Esophagus squamous epithelium (tissue), 5 donors: ENCODE data around the gene ITGB5. TPM values are rescaled to one million over a fixed set of nuclear protein-coding genes. Genes with fewer than 3 reads are reported as not detected.

Source experiments
- DNase-seq: peaks from one replicate; lab custom pipeline; 2025; lab: John Stamatoyannopoulos, UW
- H3K27ac ChIP-seq, 4 donors: fragments of 200-600 bp; sonication (generic); one replicate each; pipeline ENCODE4 v1.5.1; 2016 to 2019; ENCODE audit warnings: mild to moderate bottlenecking in 1 of 4
- H3K27me3 ChIP-seq, 4 donors: fragments of 200-600 bp; sonication (generic); 1 replicate in 3 of 4; 2 replicates in 1 of 4; pipeline versions ENCODE4 v1.5.1 to v1.6.0; 2017 to 2021; ENCODE audit warnings: antibody characterized with exemption in 1 of 4
- H3K36me3 ChIP-seq, 3 donors: fragments of 200-600 bp; sonication (generic); one replicate each; pipeline ENCODE4 v1.5.1; 2016 to 2019
- H3K4me1 ChIP-seq, 3 donors: fragments of 200-600 bp; sonication (generic); one replicate each; pipeline ENCODE4 v1.5.1; 2017 to 2019
- H3K4me3 ChIP-seq, 4 donors: fragments of 200-600 bp; sonication (generic); 1 replicate in 3 of 4; 2 replicates in 1 of 4; pipeline ENCODE4 v1.5.1; 2016 to 2019; ENCODE audit warnings: mild to moderate bottlenecking in 2 of 4, moderate library complexity in 1 of 4
- H3K9me3 ChIP-seq, 3 donors: fragments of 200-600 bp; sonication (generic); one replicate each; pipeline ENCODE4 v1.5.1; 2016 to 2019
- POLR2A ChIP-seq, 4 donors: fragments of 450-650 bp; IDR thresholded peaks; one replicate each; pipeline ENCODE4 v1.6.1; 2017; ENCODE audit warnings: antibody characterized with exemption in 4 of 4, mild to moderate bottlenecking in 4 of 4, moderate library complexity in 3 of 4
- WGBS, 2 donors: methylation state at CpG; one replicate each; pipeline ENCODE4 v1.1.5; 2018; 5-methylcytosine and 5-hydroxymethylcytosine counted together
- intact Hi-C: fragments of 100-400 bp; cut with DNase I; formaldehyde crosslinking; loops from one replicate; pipeline ENCODE4 v1.15.0; 2022
- total RNA-seq, 4 donors: library from RNA; depleted of rRNA; stranded (reverse); fragments of >200 nt; gene quantifications; one replicate each; pipeline ENCODE4 v1.1.0, GENCODE V29; 2016
- TF ChIP-seq, protein P1 (sequence below), 6 experiments: fragments of 450-650 bp in 4 of 6; fragments of 200-600 bp in 2 of 6; sonication (generic) in 2 of 6; IDR thresholded peaks; one replicate each; pipeline ENCODE4 v1.5.1; 2016 to 2019; ENCODE audit warnings: antibody characterized with exemption in 6 of 6, mild to moderate bottlenecking in 4 of 6, moderate library complexity in 4 of 6
- donor health status: DM: yes; HTN: yes; CAD: no.

ITGB5 gene
- total RNA-seq, 4 donors from 2014 or later = 68.4 to 114 (median 79.7) TPM

DNA sequence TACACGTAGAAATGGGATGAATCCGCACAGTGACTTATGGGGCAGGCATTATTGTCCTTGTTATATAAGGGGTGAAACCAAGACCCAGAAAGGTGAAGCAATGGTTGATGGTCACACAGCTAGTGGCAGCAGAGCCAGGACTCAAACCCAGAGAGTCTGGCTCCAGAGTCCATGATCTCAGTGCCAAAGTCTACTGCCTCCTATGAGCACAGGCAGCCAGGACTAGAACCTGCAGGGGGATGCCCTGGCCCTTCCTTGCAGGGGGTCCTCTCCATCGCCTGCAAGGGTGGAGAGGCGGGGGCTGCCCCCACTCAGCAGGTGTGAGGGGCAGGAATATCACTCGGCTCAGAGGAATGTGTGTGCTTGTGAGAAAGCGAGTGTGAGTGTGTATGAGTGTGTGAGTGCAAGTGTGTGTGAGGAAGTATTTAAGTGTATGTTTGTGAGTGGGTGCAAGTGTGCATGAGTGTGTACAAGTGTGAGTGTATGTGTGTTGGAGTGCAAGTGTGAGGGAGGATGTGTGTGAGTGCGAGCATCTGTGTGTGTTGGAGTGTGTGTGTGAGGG, 112.2 kb downstream of the ITGB5 start:
- peak overlapping the region in 2 of 4 donors; percentile 13 to 47 for H3K27ac ChIP-seq
- 62 to 90% methylated on average over 4 of the region's 7 CpGs for WGBS, 2 donors
- no peaks in the 10 kb centered on the region for H3K9me3 ChIP-seq
- intact Hi-C loops = loop anchor here (5.0 kb wide), 1 partner anchor 127 kb away; no protein-coding TSS in a partner anchor
- H3K27me3 ChIP-seq = no peaks in the 10 kb centered on the region
- no peak for TF ChIP-seq POLR2A (IDR thresholded peaks at IDR 0.05)
- peaks cover 0 to 76% (median 11%) of the 10 kb centered on the region in 3 donors for H3K36me3 ChIP-seq
- DNase-seq = no peak
- H3K4me1 ChIP-seq = peaks cover 9 to 59% (median 27%) of the 10 kb centered on the region in 3 donors
- H3K4me3 ChIP-seq = no peak overlapping the region

DNA sequence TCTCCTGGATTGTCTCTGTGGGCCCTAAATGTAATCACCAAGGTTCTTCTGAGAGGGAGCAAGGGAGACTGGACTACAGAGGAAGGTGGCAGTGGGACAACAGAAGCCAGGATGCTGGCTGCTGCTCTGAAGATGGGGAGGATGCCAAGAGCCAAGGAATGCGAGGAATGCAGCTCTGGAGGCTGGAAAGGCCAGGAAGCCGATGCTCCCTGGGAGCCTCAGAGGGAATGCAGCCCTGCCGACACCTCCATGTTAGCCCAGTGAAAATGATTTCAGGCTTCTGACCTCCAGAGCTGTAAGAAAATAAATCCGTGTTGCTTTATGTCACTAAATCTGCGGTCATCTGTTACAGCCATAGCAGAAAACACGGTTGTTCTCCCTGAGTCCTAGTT, 112.8 kb downstream of the ITGB5 start:
- Histone ChIP-seq H3K36me3 (peaks cover 0 to 81% (median 11%) of the 10 kb centered on the region in 3 donors), H3K27ac (peak overlapping the region in 2 of 4 donors; percentile 13 to 47), H3K4me3 (no peak overlapping the region), H3K9me3 (no peaks in the 10 kb centered on the region), H3K4me1 (peaks cover 6 to 55% (median 21%) of the 10 kb centered on the region in 3 donors), H3K27me3 (no peaks in the 10 kb centered on the region)
- DNase-seq = no peak
- 53 to 66% methylated on average over 5 to 6 of the region's 6 CpGs for WGBS, 2 donors
- intact Hi-C loops = no loop called here
- TF ChIP-seq, protein P1, sequence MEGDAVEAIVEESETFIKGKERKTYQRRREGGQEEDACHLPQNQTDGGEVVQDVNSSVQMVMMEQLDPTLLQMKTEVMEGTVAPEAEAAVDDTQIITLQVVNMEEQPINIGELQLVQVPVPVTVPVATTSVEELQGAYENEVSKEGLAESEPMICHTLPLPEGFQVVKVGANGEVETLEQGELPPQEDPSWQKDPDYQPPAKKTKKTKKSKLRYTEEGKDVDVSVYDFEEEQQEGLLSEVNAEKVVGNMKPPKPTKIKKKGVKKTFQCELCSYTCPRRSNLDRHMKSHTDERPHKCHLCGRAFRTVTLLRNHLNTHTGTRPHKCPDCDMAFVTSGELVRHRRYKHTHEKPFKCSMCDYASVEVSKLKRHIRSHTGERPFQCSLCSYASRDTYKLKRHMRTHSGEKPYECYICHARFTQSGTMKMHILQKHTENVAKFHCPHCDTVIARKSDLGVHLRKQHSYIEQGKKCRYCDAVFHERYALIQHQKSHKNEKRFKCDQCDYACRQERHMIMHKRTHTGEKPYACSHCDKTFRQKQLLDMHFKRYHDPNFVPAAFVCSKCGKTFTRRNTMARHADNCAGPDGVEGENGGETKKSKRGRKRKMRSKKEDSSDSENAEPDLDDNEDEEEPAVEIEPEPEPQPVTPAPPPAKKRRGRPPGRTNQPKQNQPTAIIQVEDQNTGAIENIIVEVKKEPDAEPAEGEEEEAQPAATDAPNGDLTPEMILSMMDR (IDR thresholded peaks at IDR 0.05) = no peak
- TF ChIP-seq POLR2A (IDR thresholded peaks at IDR 0.05) = no peak

DNA sequence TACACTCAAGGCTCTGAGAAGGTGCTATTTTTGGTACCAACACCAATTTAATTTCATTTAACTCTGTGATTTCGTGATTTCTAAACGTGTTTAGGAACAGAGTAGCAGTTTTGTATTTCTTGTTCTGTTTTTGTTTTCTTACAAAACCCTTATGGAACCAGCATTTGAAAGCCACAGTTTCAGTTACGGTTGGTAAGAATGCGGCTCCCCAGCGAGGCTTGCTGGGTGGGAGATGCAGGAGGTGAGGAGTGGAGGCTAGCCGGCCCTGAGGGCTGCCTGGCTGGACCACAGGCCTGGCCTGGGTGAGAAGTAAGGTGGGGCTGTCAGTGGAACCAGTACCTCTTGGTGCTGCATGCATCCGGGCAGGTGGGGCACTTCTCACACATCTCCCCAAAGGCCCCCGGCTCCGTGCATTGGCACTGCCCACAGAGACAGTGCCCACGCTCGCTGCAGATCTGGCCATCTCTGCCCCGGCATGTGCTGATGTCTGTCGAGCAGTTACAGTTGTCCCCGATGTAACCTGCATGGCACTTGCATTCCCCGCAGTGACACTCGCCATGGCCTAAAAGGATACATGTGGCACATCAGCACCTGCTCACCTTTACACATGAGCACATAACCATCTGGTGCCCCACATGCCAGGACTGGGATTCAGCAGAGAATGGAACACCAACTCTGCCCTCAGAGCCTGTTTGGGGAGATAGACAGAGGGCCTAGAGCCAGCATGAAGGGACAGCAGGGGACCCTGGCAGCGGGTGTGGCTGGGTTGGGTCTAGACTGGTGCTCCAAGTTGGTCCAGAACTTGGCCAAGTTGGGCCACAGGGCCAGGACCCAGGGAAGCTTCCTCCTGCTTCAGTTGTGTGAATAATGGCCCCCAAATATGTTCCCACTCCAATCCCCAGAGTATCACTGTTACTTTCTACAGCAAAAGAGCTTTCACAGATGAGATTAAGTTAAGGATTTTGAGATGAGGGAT, 113.5 kb downstream of the ITGB5 start:
- no peaks in the 10 kb centered on the region for H3K9me3 ChIP-seq
- H3K4me3 ChIP-seq = no peak overlapping the region
- DNase-seq = no peak
- H3K27ac ChIP-seq = peak overlapping the region in 2 of 4 donors; percentile 47 to 62
- intact Hi-C loops = no loop called here
- H3K4me1 ChIP-seq = peaks cover 6 to 52% (median 17%) of the 10 kb centered on the region in 3 donors
- 90 to 96% methylated on average over 4 to 14 of the region's 17 CpGs for WGBS, 2 donors
- H3K27me3 ChIP-seq = no peaks in the 10 kb centered on the region
- H3K36me3 ChIP-seq = peaks cover 0 to 85% (median 9%) of the 10 kb centered on the region in 3 donors
- TF ChIP-seq, protein P1 (IDR thresholded peaks at IDR 0.05) = no peak
- TF ChIP-seq POLR2A (IDR thresholded peaks at IDR 0.05) = no peak

DNA sequence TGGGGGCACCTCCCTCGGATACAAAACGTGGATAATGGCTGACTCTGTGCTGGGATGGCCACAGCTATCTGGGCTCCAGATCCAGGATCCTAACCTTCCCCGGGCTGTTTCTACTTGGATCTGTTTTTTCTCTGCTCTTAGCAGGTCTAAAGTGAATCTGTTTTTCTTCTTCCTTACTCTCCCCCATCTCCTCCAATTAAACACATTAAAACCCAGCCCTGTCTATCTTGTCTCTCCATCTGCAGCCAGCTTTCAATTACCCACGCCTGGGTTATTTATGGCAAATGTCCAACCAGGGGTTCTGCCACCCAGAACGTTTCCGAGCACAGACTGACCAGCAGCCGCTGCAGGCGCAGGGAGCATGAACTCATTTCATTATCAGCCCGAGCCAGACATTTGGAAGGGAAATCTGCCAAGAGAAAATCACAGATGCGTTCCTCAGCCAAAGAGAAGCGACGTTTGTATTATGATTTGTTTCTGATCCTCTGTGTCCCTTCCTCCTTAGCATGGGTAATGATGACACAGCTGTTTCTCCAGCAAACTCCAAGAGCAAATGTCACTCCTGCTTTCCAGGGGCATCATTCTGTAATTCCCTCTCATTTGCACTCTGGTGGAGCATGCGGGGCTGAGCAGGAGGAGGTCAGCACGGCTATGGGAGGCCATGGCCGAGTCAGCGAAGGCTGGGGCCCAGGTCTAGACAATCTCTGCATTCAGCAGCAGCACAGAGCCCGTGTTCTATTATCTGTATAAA, 114.9 kb downstream of the ITGB5 start:
- DNase-seq = no peak

DNA sequence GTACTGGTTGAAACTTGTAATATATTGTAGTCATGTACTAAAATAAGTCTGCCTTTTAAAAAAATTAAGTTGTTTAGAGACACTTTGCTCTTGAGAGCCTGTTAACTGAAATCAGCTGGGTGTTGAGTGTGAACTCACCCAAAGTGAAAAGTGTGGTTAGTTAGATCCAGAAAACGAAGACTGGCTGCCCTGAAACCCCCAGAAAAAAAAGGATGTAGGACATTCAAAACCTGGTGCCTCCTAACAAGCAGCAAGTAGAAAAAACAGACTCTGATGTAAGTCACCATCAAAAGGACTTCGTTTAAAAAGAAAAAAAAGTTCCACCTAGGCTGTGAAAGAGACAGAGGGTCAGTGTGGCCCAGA, 116.1 kb downstream of the ITGB5 start:
- H3K27me3 ChIP-seq = no peaks in the 10 kb centered on the region
- H3K9me3 ChIP-seq = no peaks in the 10 kb centered on the region
- no peak for DNase-seq
- intact Hi-C loops = no loop called here
- H3K4me3 ChIP-seq = no peak overlapping the region
- H3K36me3 ChIP-seq = peaks cover 0 to 94% (median 11%) of the 10 kb centered on the region in 3 donors
- H3K4me1 ChIP-seq = peaks cover 6 to 52% (median 17%) of the 10 kb centered on the region in 3 donors
- TF ChIP-seq POLR2A (IDR thresholded peaks at IDR 0.05) = no peak
- TF ChIP-seq, protein P1 (IDR thresholded peaks at IDR 0.05) = no peak
- 47 to 56% methylated on average over 2 of the region's 2 CpGs for WGBS, 2 donors
- peak overlapping the region in 1 of 4 donors; percentile 9 for H3K27ac ChIP-seq

More for the DNA sequence above, 114.9 kb downstream of the ITGB5 start:
- peaks cover 0 to 93% (median 5%) of the 10 kb centered on the region in 3 donors for H3K36me3 ChIP-seq
- H3K27ac ChIP-seq = peak overlapping the region in 3 of 4 donors; percentile 29 to 62 (median 42)
- H3K27me3 ChIP-seq = no peaks in the 10 kb centered on the region
- 42 to 55% methylated on average over 16 to 17 of the region's 17 CpGs for WGBS, 2 donors
- no peak overlapping the region for H3K4me3 ChIP-seq
- TF ChIP-seq, protein P1 (IDR thresholded peaks at IDR 0.05) = no peak
- H3K4me1 ChIP-seq = peaks cover 6 to 52% (median 17%) of the 10 kb centered on the region in 3 donors
- intact Hi-C loops = no loop called here
- H3K9me3 ChIP-seq = no peaks in the 10 kb centered on the region
